ACHN (cell line): ENCODE results near the gene AATK.

Source experiments
- DNase-seq: peaks from one replicate; pipeline ENCODE4 v3.0.0-alpha.2; 2015
- in situ Hi-C: cut with HindIII; loops from 2 replicates; pipeline ENCODE4 v1.10.0; 2017; ENCODE audit warnings: low sequenced_read_pairs, low pct_ligation_motif_present, low pct_unique_long_range_greater_than_20kb

The AATK gene

DNA sequence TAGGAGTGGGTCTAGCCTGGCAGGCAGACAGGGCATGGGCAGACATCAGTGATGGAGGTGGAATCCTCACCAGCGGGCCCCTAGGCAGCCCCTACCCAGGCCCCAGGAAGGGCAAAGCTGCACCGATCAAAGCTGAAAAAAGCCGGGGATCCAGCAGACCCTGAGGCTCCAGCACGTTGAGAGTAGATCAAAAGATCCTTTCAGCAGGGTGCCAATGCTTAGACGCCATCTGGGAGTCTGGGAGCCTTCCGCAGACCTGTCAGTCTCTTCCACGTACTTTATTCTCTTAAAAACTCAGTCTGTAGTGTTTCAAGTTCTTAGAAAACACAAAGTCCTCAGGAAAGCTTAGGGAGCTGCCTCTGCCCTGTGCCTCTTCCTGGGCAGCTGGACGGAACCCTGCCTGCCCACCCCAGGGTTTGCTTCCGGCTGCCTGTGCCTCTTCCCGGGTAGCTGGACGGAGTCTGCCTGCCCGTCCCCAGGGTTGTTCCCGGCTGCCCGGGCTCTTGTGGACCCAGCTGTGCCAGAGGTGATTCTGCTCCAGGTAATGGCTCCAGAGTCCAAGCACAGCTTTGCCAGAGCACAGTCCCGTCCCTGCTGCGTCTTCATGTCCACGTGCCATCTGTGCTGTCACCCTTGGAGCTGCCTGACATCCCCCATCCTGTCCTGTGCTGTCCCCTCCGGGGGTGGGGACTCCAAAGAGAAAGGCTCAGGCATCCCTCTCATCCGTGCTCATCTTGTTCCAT is 51.5 kb downstream of the AATK start:
- in situ Hi-C loops, result loop anchor here (25.0 kb wide), 1 partner anchor 102 kb away; no protein-coding TSS in a partner anchor
- no peak for DNase-seq

DNA sequence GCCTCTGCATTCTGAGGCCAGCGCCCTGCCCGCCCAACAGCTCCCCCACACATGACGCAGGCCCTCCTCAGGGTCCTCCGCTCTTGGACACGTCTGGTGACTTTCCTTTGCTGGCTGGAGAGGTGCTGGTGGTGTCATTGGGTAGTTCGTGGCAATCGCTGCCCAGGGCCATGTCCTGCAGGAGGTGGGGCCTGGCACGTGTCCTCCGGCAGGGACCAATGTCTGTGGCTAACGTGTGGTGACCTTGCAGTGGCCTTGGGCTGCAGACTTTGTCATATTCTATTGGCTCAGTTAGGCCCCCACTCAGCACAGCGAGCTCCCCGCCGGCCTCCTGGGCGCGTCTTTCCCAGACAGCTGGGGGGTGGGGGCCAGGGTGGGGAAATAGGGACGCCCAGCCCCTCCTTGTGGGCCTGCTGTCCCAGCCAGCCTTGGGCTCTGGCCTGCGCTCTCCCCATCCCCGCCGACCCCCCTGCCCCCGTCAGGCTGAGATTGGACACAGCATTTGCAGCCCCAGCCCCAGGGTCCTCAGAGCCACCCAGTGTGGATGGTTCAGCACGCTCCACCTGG is 52.8 kb downstream of the AATK start:
- in situ Hi-C loops, result loop anchor here (25.0 kb wide), 1 partner anchor 101 kb away; no protein-coding TSS in a partner anchor
- no peak for DNase-seq

DNA sequence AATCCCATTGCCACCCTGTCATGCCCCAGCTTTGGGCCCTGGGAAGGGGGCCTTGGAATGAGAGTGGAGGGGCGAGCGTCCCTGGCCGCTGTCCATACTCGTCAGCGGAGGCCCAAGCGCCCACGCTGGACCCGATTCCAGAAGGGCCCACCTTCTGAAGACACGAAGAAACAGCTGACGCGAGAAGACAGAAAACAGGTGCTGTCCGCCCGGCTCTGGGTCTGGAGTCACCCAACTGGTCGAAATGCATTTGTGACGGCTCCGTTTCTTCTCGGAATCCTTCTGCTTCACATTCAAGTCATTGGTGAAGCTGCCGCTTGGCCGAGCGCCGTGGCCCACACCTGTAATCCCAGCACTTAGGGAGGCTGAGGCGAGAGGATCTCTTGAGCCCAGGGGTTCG is 53.6 kb downstream of the AATK start:
- DNase-seq, result no peak
- in situ Hi-C loops, result loop anchor here (25.0 kb wide), 1 partner anchor 100 kb away; no protein-coding TSS in a partner anchor

DNA sequence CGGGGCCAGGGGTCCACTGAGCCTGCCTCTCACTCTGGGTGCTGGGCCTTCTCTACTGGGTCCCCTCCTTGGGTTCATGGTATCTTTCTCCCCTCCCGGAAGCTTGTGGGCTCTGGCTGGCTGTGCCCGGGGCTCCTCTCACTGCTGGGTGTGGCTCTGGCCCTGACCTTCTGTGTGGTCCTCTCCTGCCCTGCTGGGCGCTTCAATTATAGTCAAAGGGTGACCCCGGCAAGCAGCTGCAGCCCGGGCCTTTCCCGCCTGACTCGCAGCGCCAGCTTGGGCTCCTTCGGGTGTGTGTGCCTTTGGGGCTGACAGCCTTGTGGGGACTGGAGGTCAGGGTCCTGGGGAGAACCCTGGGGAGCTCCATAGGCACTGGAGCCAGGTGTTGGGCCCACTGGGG is 55.0 kb downstream of the AATK start:
- DNase-seq, result no peak
- in situ Hi-C loops, result loop anchor here (25.0 kb wide), 1 partner anchor 99 kb away; no protein-coding TSS in a partner anchor

DNA sequence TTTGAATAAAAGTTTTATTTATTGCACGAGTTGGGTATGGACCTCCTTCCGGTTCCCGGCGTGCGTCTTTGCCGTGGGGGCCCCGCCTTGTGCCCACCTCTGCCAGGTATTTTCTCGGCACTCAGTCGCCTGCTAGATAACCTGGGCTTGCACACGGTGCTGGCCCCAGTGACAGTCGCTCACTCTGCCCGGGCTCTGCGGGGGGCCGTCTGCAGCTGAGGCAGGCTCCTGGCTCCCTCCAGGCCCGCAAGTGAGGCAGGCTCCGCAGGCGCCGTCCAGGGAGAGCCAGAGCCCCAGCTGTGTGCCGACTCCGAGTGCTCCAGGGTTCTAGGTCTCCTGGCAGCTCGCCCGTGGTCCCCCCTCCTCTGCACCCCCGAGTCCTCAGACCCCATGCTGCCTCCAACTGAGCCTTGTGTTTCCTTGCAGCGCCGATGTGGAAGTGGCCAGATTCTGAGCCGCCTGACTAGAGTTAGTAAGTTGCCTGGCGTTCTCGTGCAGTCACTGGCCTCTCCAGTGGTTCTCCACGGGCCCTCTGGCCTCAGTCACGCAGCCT is 55.5 kb downstream of the AATK start:
- DNase-seq, result no peak

DNA sequence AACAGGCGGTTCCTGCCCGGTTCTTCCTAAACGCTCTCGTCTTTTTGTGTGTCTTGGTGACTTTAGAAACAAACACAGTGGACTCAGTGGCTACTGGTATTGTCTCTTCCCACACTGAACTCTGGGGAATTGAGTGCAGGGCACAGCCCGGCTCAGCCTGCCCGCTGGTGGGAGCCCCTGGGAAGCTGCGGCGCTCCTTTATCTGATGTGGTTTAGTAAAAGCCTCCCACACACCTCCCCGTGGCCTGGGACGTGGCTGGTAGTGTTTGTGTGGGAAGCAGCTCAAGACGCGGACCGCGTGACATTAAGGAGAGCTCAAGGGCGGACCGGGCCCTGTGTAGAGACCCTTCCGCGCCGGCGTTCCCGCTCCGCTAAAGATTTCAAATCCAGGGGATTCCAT is 56.1 kb downstream of the AATK start:
- in situ Hi-C loops, result loop anchor here (25.0 kb wide), 1 partner anchor 98 kb away; no protein-coding TSS in a partner anchor
- DNase-seq, result no peak

More for the DNA sequence above, 55.5 kb downstream of the AATK start:
- in situ Hi-C loops, result loop anchor here (25.0 kb wide), 1 partner anchor 98 kb away; no protein-coding TSS in a partner anchor

DNA sequence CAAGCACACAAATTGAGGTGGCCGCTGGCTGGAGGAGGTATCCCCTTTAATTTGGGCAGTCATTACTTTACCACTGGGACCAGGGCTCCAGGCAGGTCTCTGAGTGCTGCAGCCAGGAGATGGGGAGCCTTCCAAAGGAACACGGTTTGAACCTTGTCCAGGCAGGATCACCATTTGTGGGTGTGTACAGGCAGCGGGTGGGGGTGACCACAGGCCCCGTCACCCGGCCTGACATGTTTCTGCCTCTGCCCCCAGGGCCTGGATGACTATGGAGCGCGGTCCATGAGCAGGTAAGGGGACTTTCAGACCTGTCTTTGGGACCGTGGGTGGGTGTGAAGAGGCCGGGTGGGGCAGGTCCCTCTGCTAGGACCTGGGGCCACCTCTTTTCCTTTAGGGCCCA is 57.8 kb downstream of the AATK start:
- in situ Hi-C loops, result loop anchor here (25.0 kb wide), 1 partner anchor 96 kb away; no protein-coding TSS in a partner anchor
- DNase-seq, result no peak

DNA sequence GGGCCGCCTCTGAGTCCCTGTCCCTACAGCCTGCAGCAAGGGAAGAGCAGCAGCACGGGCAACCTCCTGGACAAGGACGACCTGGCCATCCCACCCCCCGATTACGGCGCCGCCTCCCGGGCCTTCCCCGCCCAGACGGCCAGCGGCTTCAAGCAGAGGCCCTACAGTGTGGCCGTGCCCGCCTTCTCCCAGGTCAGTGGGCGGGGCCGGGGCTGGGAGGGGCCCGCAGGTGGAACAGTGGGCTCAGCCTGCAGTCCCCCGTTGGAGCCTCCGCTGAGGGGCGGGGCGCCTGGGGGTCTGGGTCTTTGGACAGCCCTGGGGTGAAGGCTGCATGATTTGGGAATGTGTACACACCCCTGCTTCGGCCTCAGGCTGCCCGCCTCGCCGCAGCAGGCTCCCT is 59.3 kb downstream of the AATK start:
- no peak for DNase-seq
- in situ Hi-C loops, result loop anchor here (25.0 kb wide), 1 partner anchor 94 kb away; no protein-coding TSS in a partner anchor

DNA sequence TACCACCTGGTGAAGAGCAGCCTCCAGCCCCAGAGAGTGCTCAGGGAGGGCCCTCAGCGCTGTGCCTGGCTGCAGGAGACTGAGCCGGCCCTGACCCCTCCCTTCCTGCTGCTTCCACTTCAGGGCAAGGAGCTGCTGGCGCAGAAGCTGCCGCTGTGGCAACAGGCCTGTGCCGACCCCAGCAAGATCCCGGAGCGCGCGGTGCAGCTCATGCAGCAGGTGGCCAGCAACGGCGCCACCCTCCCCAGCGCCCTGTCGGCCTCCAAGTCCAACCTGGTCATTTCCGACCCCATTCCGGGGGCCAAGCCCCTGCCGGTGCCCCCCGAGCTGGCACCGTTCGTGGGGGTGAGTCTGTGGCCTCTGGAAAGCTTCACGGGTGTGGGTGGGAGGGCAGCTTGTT is 62.6 kb downstream of the AATK start:
- in situ Hi-C loops, result loop anchor here (25.0 kb wide), 1 partner anchor 91 kb away; no protein-coding TSS in a partner anchor
- DNase-seq, result no peak

DNA sequence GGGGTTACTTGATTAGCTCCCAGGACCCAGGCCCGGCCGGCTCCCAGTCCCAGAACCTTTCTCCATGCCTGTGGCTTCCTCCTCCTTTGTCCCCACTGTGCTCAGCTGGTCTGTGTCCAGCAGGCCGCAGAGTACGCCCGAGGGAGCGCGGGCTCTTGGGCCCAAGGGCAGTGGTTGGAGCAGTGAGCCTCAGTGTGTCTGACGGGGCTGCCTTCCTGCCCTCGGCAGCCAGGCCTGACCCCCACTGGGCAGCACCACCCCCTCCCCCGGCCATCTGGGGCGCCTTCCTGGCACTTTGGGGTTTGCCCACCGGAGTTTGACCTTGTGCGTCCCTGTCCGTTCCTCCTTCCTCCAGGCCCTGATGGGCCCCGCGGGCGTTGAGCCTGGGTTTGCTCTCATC is 63.2 kb downstream of the AATK start:
- in situ Hi-C loops, result loop anchor here (25.0 kb wide), 1 partner anchor 91 kb away; no protein-coding TSS in a partner anchor
- DNase-seq, result no peak

DNA sequence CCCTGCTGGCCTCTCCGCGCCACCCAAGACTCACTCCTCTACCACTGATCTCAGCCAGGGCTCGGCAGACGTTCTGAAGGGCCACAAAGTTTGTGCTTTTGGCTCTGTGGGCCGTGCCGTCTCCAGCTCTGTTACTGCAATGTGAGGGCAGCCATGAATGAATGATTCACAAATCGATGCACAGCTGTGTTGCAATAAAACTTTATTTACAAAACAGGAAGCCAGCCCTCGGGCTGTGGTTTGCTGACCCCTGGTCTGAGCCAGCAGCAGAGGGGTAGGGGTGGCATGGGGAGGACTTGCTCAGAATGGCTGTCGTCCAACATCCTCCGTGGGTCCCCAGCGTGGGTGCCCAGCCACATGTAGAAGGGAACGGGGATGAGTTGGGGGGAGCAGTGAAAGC is 63.7 kb downstream of the AATK start:
- DNase-seq, result no peak
- in situ Hi-C loops, result loop anchor here (25.0 kb wide), 1 partner anchor 90 kb away; no protein-coding TSS in a partner anchor

DNA sequence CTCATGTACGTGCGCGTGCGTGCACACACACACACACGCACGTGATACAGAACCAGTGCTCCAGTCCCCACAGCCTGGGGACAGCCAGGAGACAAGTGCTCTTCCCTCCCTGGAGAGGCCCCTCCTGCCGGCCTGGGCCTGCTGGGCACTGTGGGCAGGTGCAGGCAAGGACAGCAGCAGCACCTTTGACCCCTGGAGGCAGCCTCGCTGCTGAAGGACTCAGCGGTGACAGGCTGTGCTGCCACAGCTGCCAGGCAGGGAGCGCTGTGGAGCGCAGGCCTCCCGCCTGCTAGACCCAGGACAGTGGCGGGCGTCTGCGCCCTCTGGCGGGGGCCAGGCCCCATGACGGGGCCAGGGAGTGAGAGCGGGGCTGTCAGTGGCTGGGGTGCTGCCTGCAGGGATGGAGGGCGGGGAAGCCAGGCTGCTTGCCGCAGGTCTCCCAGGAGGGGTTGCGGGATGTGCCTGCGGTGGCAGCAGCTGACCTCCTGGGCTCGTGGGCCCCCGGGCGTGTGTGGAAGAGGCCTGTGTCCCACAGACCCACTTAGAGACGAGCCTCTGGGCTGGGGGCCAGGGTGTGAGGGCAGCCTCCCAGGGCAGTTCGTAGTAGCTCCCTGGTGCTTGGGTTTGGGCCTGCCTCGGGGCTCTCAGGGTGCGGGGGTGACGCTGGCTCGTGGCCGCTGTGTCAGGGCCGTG is 64.3 kb downstream of the AATK start:
- DNase-seq, result peak; percentile 87
- in situ Hi-C loops, result loop anchor here (25.0 kb wide), 1 partner anchor 89 kb away; no protein-coding TSS in a partner anchor

DNA sequence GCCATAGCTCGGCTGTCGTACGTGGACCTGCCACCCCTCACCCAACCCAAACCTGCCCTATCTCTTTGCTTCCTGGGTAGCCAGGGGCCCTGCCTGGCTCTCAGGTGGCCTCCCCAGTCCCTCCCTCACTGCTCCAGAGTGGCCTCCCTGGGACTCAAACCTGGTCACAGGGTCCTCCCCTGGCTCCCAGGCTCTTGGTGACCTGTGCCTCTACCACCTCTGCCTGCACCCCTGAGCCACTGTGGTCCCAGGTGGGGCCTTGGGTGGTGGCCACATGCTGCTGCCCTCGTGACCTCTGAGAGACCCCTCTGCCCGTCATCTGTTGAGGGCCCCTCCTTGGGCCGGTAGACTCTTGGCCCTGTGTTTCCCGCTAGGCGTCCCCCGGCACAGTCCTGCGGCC is 65.4 kb downstream of the AATK start:
- in situ Hi-C loops, result loop anchor here (25.0 kb wide), 1 partner anchor 88 kb away; no protein-coding TSS in a partner anchor
- no peak for DNase-seq

DNA sequence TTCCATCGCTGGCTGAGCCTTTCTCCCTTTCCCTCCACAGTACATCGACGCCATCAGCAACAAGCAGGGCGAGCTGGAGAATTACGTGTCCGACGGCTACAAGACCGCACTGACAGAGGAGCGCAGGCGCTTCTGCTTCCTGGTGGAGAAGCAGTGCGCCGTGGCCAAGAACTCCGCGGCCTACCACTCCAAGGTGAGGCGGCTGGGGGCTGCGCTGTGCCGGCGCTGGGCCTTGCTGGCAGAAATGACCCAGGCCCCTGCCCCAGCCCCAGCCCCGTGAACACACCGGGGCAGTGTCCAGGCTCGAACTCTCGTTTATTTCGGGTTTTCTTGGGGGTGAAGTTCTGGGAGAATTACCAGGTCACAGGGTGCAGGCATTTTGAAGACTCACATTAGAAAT is 66.1 kb downstream of the AATK start:
- no peak for DNase-seq
- in situ Hi-C loops, result loop anchor here (25.0 kb wide), 1 partner anchor 88 kb away; no protein-coding TSS in a partner anchor

DNA sequence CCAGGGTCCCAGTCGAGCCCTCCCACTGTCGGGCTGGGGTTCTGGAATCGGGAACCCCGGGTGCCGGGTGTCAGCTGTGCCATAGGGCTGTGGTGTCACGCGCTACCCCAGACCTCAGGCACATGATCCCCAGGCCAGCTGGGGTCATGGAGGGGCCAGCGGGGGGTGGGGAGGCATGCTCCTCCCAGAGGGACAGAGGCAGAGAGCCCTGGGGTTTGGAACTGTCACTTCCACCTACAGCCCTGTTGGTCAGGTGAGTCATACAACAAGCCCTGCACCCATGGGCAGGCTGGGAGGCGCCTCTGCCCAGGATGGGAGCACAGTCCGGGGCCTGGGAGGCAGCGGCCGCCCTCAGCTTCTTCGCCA is 68.1 kb downstream of the AATK start:
- DNase-seq, result peak; percentile 83
- in situ Hi-C loops, result no loop called here

DNA sequence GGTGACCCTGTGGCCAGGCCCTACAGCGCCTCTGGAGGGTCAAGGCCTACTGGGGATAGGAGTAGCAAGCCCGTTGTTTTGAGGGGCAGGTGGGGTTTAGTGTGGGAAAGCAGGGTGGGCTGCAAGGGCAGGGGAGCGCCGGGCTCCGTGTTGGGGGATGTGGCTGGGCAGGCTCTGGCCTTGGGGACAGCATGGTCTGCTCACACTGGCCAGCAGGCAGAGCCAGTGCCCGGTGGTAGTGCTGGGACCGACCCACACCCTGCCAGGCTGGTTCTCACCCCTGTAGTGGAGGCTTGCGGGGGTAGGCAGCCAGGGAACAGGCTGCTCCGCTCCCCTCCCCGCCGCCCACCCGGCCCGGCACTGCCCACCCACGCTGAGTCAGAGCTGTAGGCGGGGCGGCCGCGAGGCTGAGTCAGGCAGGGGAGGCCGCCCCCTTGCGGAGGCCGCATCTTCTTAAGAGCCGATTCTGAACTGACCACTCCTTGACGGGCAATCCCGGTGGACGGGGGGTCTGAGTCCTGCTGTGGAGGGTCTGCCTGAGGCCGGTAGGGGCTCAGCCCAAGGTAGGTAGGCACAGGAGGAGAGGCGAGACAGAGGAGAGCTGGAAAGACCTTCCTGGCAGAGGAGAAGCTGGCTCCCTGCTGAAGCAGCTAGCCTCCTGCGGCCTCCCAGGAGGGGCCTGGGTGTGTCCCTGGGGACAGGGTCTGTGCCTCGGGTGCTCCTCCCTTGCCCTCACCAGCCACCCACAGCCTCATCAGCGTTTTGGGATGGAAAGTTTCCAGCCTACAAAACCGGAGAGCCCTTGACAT is 68.7 kb downstream of the AATK start:
- peak; percentile 87 for DNase-seq
- in situ Hi-C loops, result no loop called here

DNA sequence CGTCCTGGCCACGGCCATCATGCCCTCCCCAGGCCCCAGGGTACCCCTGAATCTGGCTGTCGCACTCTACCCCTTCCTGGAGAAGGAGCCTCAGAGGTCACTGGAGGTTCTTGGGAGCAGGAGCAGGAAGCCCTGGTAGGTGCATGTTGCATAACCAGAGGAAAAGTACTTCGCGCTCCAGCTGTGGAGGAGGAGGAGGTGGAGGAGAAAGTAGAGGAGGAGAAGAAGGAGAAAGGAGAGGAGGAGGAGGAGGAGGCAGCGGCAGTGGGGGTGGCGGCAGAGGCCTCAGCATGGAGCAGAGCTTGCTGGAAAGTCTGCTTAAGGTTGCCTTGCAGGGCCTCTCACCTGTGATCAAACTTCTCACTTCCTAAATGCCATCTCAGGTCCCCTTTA is 69.3 kb downstream of the AATK start:
- no peak for DNase-seq
- in situ Hi-C loops, result no loop called here

DNA sequence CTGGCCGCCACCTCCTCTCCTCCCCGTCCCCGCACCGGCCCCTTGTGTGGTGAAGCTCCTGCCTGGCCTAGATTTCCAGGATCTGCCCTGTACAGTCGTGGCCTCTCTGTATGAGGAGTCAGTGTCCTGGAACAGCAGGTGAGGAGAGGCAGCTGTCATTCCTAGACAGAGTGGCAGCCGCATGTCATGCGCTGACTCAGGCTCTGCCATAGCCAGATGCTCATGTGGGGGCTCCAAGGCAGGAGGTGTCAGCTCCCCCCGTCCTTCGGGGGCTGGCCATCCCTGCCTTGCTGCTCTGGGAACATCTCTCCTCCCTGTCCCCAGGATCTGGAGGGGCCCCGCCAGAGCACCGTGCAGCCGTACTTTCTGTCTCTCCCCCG is 70.6 kb downstream of the AATK start:
- in situ Hi-C loops, result no loop called here
- DNase-seq, result no peak
